Panc1 (cell line): ENCODE results near the gene UBTF. TPM values are rescaled to one million over a fixed set of nuclear protein-coding genes. Genes with fewer than 3 reads are reported as not detected.

Source experiments
- ATAC-seq: fragments of 200-7000 bp; cut with Tn5 transposase; 2 replicates; pipeline ENCODE4 v1.9.1; 2020; ENCODE audit warnings: mild to moderate bottlenecking, moderate library complexity
- BruUV-seq: library from RNA; stranded (reverse); fragments of 400-500 nt; replicated peaks from 2 replicates; lab custom pipeline; 2021; lab: Mats Ljungman, UMichigan
- CTCF ChIA-PET: fragments of 300-600 bp; sonication (Branson Sonifier 250); formaldehyde crosslinking; loops from one replicate; lab custom pipeline; 2022; ENCODE audit warnings: antibody characterized with exemption; lab: Charles Lee
- POLR2A ChIA-PET: fragments of 300-600 bp; sonication (Branson Sonifier 250); formaldehyde crosslinking; loops from one replicate; lab custom pipeline; 2022; ENCODE audit warnings: antibody characterized with exemption; lab: Charles Lee
- DNase-seq: peaks from one replicate; pipeline ENCODE4 v3.0.0-alpha.2; 2010; ENCODE audit warnings: low read depth, low spot score
- H3K27ac ChIP-seq: 2 replicates; pipeline ENCODE4 v1.5.1; 2011; ENCODE audit warnings: mild to moderate bottlenecking, low read length, inconsistent platforms
- H3K27me3 ChIP-seq: fragments of 200-500 bp; sonication (Bioruptor generic); 2 replicates; pipeline ENCODE4 v1.6.0; 2014; ENCODE audit warnings: low read length, inconsistent platforms; ENCODE audit not compliant: control insufficient read depth, insufficient read depth
- H3K36me3 ChIP-seq: fragments of 200-500 bp; sonication (Bioruptor generic); 2 replicates; pipeline ENCODE4 v1.5.1; 2014; ENCODE audit warnings: inconsistent platforms, mild to moderate bottlenecking, low read length, moderate library complexity; ENCODE audit not compliant: control insufficient read depth, insufficient read depth
- H3K4me1 ChIP-seq: 2 replicates; pipeline ENCODE4 v1.5.1; 2011; ENCODE audit warnings: inconsistent platforms, mild to moderate bottlenecking, low read length, moderate library complexity; ENCODE audit not compliant: control insufficient read depth, insufficient read depth
- H3K4me3 ChIP-seq, 2 experiments: 2 replicates each; pipeline ENCODE4 v1.5.1; 2011 to 2012; ENCODE audit warnings: low read depth in 2 of 2, low read length in 2 of 2, mild to moderate bottlenecking in 2 of 2, inconsistent platforms in 1 of 2, moderate library complexity in 1 of 2
- H3K9me3 ChIP-seq: fragments of 200-500 bp; sonication (Bioruptor generic); 2 replicates; pipeline ENCODE4 v1.5.1; 2014; ENCODE audit warnings: low read depth, mild to moderate bottlenecking, inconsistent platforms, low read length, moderate library complexity; ENCODE audit not compliant: control insufficient read depth, insufficient read depth
- CTCF ChIP-seq: fragments of 450-650 bp; IDR thresholded peaks from 2 replicates; pipeline ENCODE4 v1.5.1; 2017; ENCODE audit warnings: mild to moderate bottlenecking
- POLR2AphosphoS5 ChIP-seq: IDR thresholded peaks from 2 replicates; pipeline ENCODE4 v1.6.1; 2012; ENCODE audit warnings: mild to moderate bottlenecking, low read depth, low read length, moderate library complexity
- SIN3A ChIP-seq: IDR thresholded peaks from 2 replicates; pipeline ENCODE4 v1.6.1; 2012; ENCODE audit warnings: low read depth, mild to moderate bottlenecking, low read length, moderate library complexity, borderline replicate concordance; ENCODE audit not compliant: insufficient read depth
- TCF7L2 ChIP-seq: IDR thresholded peaks from 2 replicates; pipeline ENCODE4 v1.6.1; 2011; ENCODE audit warnings: mild to moderate bottlenecking, low read depth, low read length, inconsistent platforms
- in situ Hi-C: cut with HindIII; loops from 2 replicates; pipeline ENCODE4 v1.10.0; 2016; ENCODE audit warnings: low sequenced_read_pairs, low pct_unique_long_range_greater_than_20kb
- intact Hi-C: fragments of 100-400 bp; cut with micrococcal nuclease; formaldehyde crosslinking; loops from one replicate; pipeline ENCODE4 v1.10.0; 2022; ENCODE audit not compliant: unreplicated experiment
- total RNA-seq: library from RNA; stranded (reverse); gene quantifications from one replicate; pipeline ENCODE4 v1.2.1, GENCODE V29; 2021; ENCODE audit not compliant: unreplicated experiment
- TF ChIP-seq, protein P1 (sequence below), 2 experiments: IDR thresholded peaks; 2 replicates each; pipeline ENCODE4 v1.6.1; 2011 to 2012; ENCODE audit warnings: low read depth in 2 of 2, control low read depth in 1 of 2, low read length in 1 of 2, mild to moderate bottlenecking in 1 of 2, moderate library complexity in 1 of 2; ENCODE audit not compliant: insufficient read depth in 1 of 2

Gene UBTF
- total RNA-seq, 1 experiment from 2014 or later, result 116 TPM

DNA sequence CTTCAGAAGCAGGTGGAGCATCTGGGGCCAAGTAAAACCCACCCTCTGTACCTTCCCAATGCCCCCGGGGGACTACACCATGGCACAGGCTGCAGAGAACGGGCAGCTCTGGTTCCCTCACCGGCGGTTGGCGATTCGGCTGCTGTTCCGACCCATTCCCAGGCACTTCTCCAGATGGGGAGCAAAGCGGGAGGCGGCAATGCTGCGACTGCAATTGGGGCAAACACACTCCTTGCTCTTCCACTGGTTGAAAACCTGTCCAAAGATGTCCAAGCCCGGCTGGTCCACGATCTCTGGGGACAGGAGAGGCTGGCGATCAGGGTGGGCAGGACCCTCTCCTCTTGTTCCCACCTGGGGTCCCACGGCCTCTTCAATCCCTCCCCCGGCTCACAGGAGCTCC is 22.4 kb downstream of the UBTF start:
- ChIA-PET POLR2A (no interaction called here), CTCF (no interaction called here)
- intact Hi-C loops, result no loop called here

GRCh38 chr17:44193326-44194084 is 26.0 kb downstream of the UBTF start:
- ChIA-PET POLR2A (interaction anchor here (0.5 kb wide), 1 partner anchor 32 kb away, joined by 7 read pairs; no protein-coding TSS in a partner anchor), CTCF (no interaction called here)
- no TSS peak for BruUV-seq
- H3K9me3 ChIP-seq, result no peaks in the 10 kb centered on the region
- no peak overlapping the region; the same call in 1 of the 2 replicates for H3K27ac ChIP-seq
- no peak overlapping the region for H3K4me3 ChIP-seq
- in situ Hi-C loops, result no loop called here
- no peaks in the 10 kb centered on the region; the same call in 1 of the 2 replicates for H3K36me3 ChIP-seq
- no peak for ATAC-seq
- TF ChIP-seq CTCF, result no peak
- TF ChIP-seq, protein P1, sequence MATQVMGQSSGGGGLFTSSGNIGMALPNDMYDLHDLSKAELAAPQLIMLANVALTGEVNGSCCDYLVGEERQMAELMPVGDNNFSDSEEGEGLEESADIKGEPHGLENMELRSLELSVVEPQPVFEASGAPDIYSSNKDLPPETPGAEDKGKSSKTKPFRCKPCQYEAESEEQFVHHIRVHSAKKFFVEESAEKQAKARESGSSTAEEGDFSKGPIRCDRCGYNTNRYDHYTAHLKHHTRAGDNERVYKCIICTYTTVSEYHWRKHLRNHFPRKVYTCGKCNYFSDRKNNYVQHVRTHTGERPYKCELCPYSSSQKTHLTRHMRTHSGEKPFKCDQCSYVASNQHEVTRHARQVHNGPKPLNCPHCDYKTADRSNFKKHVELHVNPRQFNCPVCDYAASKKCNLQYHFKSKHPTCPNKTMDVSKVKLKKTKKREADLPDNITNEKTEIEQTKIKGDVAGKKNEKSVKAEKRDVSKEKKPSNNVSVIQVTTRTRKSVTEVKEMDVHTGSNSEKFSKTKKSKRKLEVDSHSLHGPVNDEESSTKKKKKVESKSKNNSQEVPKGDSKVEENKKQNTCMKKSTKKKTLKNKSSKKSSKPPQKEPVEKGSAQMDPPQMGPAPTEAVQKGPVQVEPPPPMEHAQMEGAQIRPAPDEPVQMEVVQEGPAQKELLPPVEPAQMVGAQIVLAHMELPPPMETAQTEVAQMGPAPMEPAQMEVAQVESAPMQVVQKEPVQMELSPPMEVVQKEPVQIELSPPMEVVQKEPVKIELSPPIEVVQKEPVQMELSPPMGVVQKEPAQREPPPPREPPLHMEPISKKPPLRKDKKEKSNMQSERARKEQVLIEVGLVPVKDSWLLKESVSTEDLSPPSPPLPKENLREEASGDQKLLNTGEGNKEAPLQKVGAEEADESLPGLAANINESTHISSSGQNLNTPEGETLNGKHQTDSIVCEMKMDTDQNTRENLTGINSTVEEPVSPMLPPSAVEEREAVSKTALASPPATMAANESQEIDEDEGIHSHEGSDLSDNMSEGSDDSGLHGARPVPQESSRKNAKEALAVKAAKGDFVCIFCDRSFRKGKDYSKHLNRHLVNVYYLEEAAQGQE (IDR thresholded peaks at IDR 0.05; ENCODE audit: insufficient read depth in 1 of 2, low read depth in 2 of 2, low read length in 1 of 2), result no peak
- no peak for TF ChIP-seq SIN3A
- no peak for TF ChIP-seq POLR2AphosphoS5
- TF ChIP-seq TCF7L2, result no peak
- peaks cover 21% of the 10 kb centered on the region for H3K4me1 ChIP-seq
- intact Hi-C loops, result no loop called here
- no peaks in the 10 kb centered on the region for H3K27me3 ChIP-seq
- DNase-seq, result no peak

More for the DNA sequence above, 22.4 kb downstream of the UBTF start:
- in situ Hi-C loops, result no loop called here
- no peak for ATAC-seq
- no peak overlapping the region for H3K4me3 ChIP-seq
- H3K36me3 ChIP-seq, result no peaks in the 10 kb centered on the region; the same call in none of the 2 replicates
- no TSS peak for BruUV-seq
- no peaks in the 10 kb centered on the region for H3K27me3 ChIP-seq
- H3K9me3 ChIP-seq, result no peaks in the 10 kb centered on the region
- no peak for TF ChIP-seq CTCF
- TF ChIP-seq, protein P1 (IDR thresholded peaks at IDR 0.05; ENCODE audit: insufficient read depth in 1 of 2, low read depth in 2 of 2, low read length in 1 of 2), result no peak
- no peak for TF ChIP-seq TCF7L2
- no peak for TF ChIP-seq POLR2AphosphoS5
- DNase-seq, result no peak
- no peak overlapping the region for H3K27ac ChIP-seq
- peaks cover 19% of the 10 kb centered on the region for H3K4me1 ChIP-seq
